Body of pancreas (tissue), 4 donors: ENCODE data around the gene EXT2. TPM values are rescaled to one million over a fixed set of nuclear protein-coding genes. Genes with fewer than 3 reads are reported as not detected.

Experiments
- ATAC-seq: fragments of 150-250 bp; one replicate; pipeline ENCODE4 v1.9.1; 2016
- DNase-seq, 4 donors: peaks; one replicate each; pipeline ENCODE4 v3.0.0-alpha.2; 2019
- H3K27ac ChIP-seq, 4 donors: fragments of 200-600 bp; sonication (generic); 1 replicate in 3 of 4; 2 replicates in 1 of 4; pipeline versions ENCODE4 v1.5.1 to v1.6.1; 2016 to 2019; ENCODE audit warnings: mild to moderate bottlenecking in 1 of 4, mixed read lengths in 1 of 4, moderate library complexity in 1 of 4
- H3K27me3 ChIP-seq, 2 donors: fragments of 200-600 bp; sonication (generic); one replicate each; pipeline ENCODE4 v1.6.0; 2016; ENCODE audit warnings: mild to moderate bottlenecking in 1 of 2
- H3K36me3 ChIP-seq, 2 donors: fragments of 200-600 bp; sonication (generic); replicated peaks in 1 of 2; 2 replicates each; pipeline ENCODE4 v1.5.1; 2016; ENCODE audit warnings: low read depth in 2 of 2; ENCODE audit not compliant: insufficient read depth in 1 of 2
- H3K4me1 ChIP-seq: fragments of 200-600 bp; sonication (generic); one replicate; pipeline ENCODE4 v1.6.0; 2016
- H3K4me3 ChIP-seq, 2 donors: fragments of 200-600 bp; sonication (generic); 1 replicate in 1 of 2; 2 replicates in 1 of 2; pipeline ENCODE4 v1.5.1; 2016 to 2019
- H3K9me3 ChIP-seq, 3 donors: fragments of 200-600 bp; sonication (generic); 1 replicate in 2 of 3; 2 replicates in 1 of 3; pipeline ENCODE4 v1.5.1; 2016
- POLR2A ChIP-seq, 3 donors: fragments of 450-650 bp; IDR thresholded peaks; one replicate each; pipeline ENCODE4 v1.6.1; 2016; ENCODE audit warnings: antibody characterized with exemption in 3 of 3, mild to moderate bottlenecking in 2 of 3
- WGBS, 2 donors: methylation state at CpG; one replicate each; pipeline ENCODE4 v1.1.5; 2017; 5-methylcytosine and 5-hydroxymethylcytosine counted together
- intact Hi-C: fragments of 100-400 bp; cut with DNase I; formaldehyde crosslinking; loops from one replicate; pipeline ENCODE4 v1.15.1; 2023
- total RNA-seq, 2 donors: library from RNA; depleted of rRNA; stranded (reverse); fragments of >200 nt; gene quantifications; one replicate each; pipeline ENCODE4 v1.1.0, GENCODE V29; 2016
- TF ChIP-seq, protein P1 (sequence below), 7 experiments: fragments of 450-650 bp in 4 of 7; fragments of 200-600 bp in 3 of 7; sonication (generic) in 3 of 7; IDR thresholded peaks; one replicate each; pipeline ENCODE4 v1.5.1; 2016 to 2019; ENCODE audit warnings: antibody characterized with exemption in 7 of 7

Gene EXT2
- total RNA-seq, 2 donors from 2014 or later: 21.4 to 34.2 TPM

DNA sequence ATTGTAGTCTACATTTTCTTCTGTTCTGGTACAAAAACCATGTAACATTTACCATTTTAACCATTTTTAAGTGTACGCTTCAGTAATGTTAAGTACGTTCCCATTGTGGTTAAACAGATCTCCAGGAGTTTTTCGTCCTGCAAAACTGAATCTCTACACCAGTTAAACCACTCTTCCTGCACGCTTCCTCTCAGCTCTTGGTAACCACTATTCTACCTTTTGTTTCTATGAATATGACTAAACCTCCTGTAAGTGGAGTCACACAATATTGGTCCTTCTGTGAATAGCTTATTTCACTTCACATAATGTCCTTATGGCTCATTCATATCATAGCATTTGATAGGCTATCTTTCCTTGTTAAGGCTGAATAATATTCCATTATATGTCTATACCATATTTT lies 7.1 kb upstream of the EXT2 start:
- TF ChIP-seq POLR2A (IDR thresholded peaks at IDR 0.05): no peak
- no peak for DNase-seq
- H3K27ac ChIP-seq: no peak overlapping the region
- no peak for ATAC-seq
- H3K4me3 ChIP-seq: no peak overlapping the region
- no peaks in the 10 kb centered on the region for H3K4me1 ChIP-seq
- intact Hi-C loops: no loop called here
- H3K27me3 ChIP-seq: no peaks in the 10 kb centered on the region
- no peaks in the 10 kb centered on the region for H3K36me3 ChIP-seq
- 79 to 97% methylated on average over 4 of the region's 4 CpGs for WGBS, 2 donors
- H3K9me3 ChIP-seq: no peaks in the 10 kb centered on the region

DNA sequence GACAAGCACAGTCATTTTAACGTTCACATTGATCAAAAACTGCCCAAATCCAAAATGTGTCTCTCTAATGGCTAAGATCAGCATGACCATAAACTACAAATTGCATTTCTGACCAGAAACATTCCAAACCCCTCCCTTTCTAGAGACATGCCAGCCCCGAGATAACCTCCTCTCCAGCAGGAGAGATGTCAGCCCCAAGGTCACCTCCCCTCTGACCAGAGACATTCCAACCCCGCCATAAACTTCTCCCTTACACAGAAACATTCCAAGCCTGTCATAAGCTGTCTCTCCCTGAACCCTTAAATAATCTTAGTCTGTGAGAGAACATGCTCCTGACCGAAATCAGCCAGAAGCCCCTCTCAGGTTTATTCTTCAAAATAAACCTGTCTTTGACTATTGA lies 6.6 kb upstream of the EXT2 start:
- Histone ChIP-seq H3K27ac (no peak overlapping the region), H3K27me3 (no peaks in the 10 kb centered on the region), H3K36me3 (no peaks in the 10 kb centered on the region), H3K4me1 (no peaks in the 10 kb centered on the region), H3K4me3 (no peak overlapping the region), H3K9me3 (no peaks in the 10 kb centered on the region)
- intact Hi-C loops: no loop called here
- no peak for ATAC-seq
- DNase-seq: no peak
- TF ChIP-seq, protein P1, sequence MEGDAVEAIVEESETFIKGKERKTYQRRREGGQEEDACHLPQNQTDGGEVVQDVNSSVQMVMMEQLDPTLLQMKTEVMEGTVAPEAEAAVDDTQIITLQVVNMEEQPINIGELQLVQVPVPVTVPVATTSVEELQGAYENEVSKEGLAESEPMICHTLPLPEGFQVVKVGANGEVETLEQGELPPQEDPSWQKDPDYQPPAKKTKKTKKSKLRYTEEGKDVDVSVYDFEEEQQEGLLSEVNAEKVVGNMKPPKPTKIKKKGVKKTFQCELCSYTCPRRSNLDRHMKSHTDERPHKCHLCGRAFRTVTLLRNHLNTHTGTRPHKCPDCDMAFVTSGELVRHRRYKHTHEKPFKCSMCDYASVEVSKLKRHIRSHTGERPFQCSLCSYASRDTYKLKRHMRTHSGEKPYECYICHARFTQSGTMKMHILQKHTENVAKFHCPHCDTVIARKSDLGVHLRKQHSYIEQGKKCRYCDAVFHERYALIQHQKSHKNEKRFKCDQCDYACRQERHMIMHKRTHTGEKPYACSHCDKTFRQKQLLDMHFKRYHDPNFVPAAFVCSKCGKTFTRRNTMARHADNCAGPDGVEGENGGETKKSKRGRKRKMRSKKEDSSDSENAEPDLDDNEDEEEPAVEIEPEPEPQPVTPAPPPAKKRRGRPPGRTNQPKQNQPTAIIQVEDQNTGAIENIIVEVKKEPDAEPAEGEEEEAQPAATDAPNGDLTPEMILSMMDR (IDR thresholded peaks at IDR 0.05): no peak
- TF ChIP-seq POLR2A (IDR thresholded peaks at IDR 0.05): no peak
- WGBS, 2 donors: 89 to 94% methylated on average over 4 of the region's 4 CpGs

DNA sequence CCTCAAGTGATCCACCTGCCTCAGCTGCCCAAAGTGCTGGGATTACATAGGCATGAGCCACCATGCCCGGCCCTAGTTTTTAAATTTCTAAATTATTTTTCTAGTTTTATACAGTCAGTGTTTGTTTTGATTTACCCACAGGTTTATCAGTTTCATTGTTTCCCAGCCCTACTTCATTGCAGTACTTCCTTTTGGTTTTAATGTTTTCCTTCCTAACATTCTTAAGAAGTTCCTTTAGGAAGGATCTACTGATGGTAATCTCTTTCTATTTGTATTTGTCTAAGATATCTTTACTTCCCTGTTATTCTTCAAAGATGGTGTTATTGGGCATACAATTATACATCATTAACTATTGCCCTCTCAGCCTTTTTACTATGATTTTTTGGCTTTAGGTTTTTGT lies 4.9 kb upstream of the EXT2 start:
- Histone ChIP-seq H3K4me3 (no peak overlapping the region), H3K4me1 (peaks cover 4% of the 10 kb centered on the region), H3K27me3 (no peaks in the 10 kb centered on the region), H3K27ac (no peak overlapping the region), H3K36me3 (no peaks in the 10 kb centered on the region), H3K9me3 (no peaks in the 10 kb centered on the region)
- TF ChIP-seq, protein P1 (IDR thresholded peaks at IDR 0.05): no peak
- no peak for TF ChIP-seq POLR2A (IDR thresholded peaks at IDR 0.05)
- WGBS, 2 donors: 91 to 93% methylated on average over 1 of the region's 1 CpG
- no peak for DNase-seq
- ATAC-seq: no peak
- intact Hi-C loops: no loop called here

DNA sequence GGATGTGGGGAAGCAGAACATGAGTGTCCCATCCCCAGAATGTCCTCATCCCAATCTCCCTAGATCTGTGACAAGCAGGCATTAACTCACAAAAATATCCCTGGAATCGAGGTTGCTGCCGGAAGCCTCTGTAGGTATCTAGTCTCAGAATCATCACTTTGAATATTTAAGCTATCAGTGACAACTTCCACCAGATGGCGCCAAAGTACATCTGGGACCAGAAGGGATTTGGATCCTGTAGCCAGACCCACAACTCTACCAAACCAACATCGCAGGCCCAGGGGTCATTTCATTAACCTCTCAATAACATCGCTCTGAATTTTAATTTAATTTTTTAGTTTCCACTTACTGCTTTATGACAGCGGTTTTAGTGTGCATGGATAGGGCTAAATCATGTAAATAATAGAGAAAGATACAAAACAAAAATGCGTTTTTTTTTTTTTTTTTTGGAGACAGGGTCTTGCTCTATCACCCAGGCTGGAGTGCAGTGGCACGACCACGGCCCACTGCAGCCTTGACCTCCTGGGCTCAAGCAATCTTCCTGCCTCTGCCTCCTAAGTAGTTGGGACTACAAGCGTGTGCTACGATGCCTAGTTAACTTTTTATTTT lies 1.1 kb upstream of the EXT2 start:
- ATAC-seq (no peak), DNase-seq (peak; percentile 79 to 83 (median 80))
- Histone ChIP-seq H3K36me3 (no peaks in the 10 kb centered on the region), H3K27me3 (no peaks in the 10 kb centered on the region), H3K9me3 (no peaks in the 10 kb centered on the region), H3K27ac (no peak overlapping the region), H3K4me1 (peaks cover 16% of the 10 kb centered on the region), H3K4me3 (no peak overlapping the region)
- intact Hi-C loops: no loop called here
- 21 to 23% methylated on average over 11 of the region's 11 CpGs for WGBS, 2 donors
- no peak for TF ChIP-seq POLR2A (IDR thresholded peaks at IDR 0.05)
- TF ChIP-seq, protein P1 (IDR thresholded peaks at IDR 0.05): peak; percentile 56 to 72 (median 66)

DNA sequence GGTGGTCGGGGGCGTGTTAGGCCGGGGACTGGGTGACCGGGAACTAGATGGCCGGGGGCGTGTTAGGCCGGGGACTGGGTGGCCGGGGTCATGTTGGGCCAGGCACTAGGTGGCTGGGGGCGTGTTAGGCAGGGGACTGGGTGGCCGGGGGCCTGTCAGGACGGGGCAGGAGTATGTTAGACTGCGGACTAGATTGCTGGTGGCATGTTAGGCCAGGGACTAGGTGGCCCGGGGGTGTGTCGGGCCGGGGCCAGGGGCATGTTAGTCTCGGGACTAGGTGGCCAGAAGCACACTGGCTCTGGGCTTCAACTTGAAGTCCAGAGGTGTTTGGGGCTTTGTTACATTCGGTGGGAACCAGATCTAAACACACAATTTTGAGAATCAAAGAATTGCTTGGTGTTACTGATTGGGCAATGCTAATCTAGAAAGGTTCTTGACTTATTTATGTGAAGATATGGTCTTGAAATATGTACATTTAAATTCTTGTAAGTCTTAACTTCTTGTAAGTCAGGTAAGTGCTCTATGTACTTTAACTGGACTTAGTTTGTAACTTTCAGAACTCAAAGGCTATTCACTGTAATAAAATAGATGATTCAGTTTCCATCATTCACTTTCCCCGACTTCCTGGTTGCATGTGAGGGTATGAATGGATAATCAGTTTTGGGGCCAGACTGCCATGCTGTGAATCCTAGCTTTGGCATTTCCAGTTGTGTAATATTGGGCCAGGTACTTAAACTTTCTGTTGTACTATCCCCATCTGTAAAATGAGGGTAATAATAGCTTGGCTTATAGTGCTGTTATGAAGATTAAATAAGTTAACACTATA lies 1.1 kb downstream of the EXT2 start:
- DNase-seq (peak in 1 of 4 donors; percentile 7), ATAC-seq (peak; percentile 7)
- no peak for TF ChIP-seq POLR2A (IDR thresholded peaks at IDR 0.05)
- TF ChIP-seq, protein P1 (IDR thresholded peaks at IDR 0.05): no peak
- Histone ChIP-seq H3K36me3 (no peaks in the 10 kb centered on the region), H3K4me3 (peak overlapping the region; percentile 49 to 96), H3K27me3 (no peaks in the 10 kb centered on the region), H3K4me1 (peaks cover 16% of the 10 kb centered on the region), H3K27ac (peak overlapping the region in 3 of 4 donors; percentile 77 to 88 (median 79)), H3K9me3 (no peaks in the 10 kb centered on the region)
- WGBS, 2 donors: 9 to 14% methylated on average over 6 to 18 of the region's 18 CpGs
- intact Hi-C loops: no loop called here
